Astrocyte (in vitro differentiated cells and primary cell): Measurements from ENCODE around the gene C1S.
"Not testable (repeated sequence)": the region's sequence is repeated elsewhere in the genome, so short reads cannot be mapped to it uniquely, and the experiment has no call there.

Source experiments
- CTCF ChIP-seq: IDR thresholded peaks from 2 replicates; pipeline ENCODE4 v1.5.1; 2011; ENCODE audit warnings: low read depth, mild to moderate bottlenecking, inconsistent platforms, low read length, moderate library complexity; ENCODE audit not compliant: insufficient read depth
- EZH2 ChIP-seq: IDR thresholded peaks from 2 replicates; pipeline ENCODE4 v1.6.1; 2012; ENCODE audit warnings: mild to moderate bottlenecking, low read length, inconsistent platforms; ENCODE audit not compliant: insufficient read depth

- TF ChIP-seq CTCF, EZH2: not testable (repeated sequence)
Observed at GRCh38 chr12:7011398-7011797, 49.1 kb upstream of the C1S start.
